HG03025 (cell line): ENCODE data around the gene PWWP2A.
"Not testable (repeated sequence)": the region's sequence is repeated elsewhere in the genome, so short reads cannot be mapped to it uniquely, and the experiment has no call there.

Experiments
- ATAC-seq: cut with Tn5 transposase; IDR thresholded peaks from one replicate; pipeline ENCODE4 v1.9.1; 2021; ENCODE audit warnings: mild to moderate bottlenecking, moderate library complexity; ENCODE audit not compliant: unreplicated experiment, low FRiP score

The PWWP2A gene

DNA sequence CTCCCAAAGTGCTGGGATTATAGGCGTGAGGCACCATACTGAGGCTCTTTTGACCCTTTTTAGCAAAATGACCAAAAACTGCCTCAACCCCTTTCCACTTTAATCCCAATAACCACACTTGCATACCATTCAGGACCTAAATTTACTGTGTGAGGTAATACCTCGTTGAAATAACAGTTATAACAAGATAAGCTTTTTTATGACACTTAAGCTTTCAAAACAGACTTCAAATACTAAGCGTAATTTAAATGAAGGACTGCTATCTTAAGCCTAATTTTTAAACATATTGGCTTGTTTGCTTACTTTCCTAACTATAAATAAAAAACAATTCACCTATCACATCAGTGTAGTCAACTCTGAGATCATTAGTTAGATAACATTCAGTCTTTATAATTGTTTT is 37.8 kb downstream of the PWWP2A start:
- no peak for ATAC-seq

- no peak for ATAC-seq
These were observed 39.5 kb downstream of the PWWP2A start for GRCh38 chr5:160079753-160080152.

- ATAC-seq, result no peak
These were observed 42.3 kb downstream of the PWWP2A start for GRCh38 chr5:160076997-160077396.

- ATAC-seq, result no peak
These were observed 44.2 kb downstream of the PWWP2A start for GRCh38 chr5:160075073-160075472.

- no peak for ATAC-seq
These were observed 47.3 kb downstream of the PWWP2A start for GRCh38 chr5:160071916-160072315.

DNA sequence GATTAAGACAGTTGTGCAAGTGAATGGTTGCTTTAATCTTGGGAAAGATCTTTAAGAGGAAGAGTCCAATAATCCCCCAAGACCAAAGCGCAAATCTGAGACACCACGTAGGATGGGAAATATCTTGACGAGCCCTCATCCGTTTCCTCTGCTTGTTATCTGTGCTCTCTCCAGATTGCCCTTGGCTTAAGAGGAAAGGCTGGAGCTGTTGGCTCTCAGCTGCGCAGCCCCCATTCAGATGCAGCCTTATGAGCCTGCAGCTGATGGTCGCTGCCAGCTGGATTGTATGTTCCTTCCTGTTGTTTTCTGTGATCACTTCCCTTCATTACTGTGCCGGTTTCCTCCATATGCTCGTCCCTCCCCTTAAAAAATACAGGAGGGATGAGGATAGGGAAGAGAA is 47.7 kb downstream of the PWWP2A start:
- no peak for ATAC-seq

- not testable (repeated sequence) for ATAC-seq
These were observed 50.1 kb downstream of the PWWP2A start for GRCh38 chr5:160069120-160069519.

- no peak for ATAC-seq
These were observed 54.1 kb downstream of the PWWP2A start for GRCh38 chr5:160064995-160065614.

DNA sequence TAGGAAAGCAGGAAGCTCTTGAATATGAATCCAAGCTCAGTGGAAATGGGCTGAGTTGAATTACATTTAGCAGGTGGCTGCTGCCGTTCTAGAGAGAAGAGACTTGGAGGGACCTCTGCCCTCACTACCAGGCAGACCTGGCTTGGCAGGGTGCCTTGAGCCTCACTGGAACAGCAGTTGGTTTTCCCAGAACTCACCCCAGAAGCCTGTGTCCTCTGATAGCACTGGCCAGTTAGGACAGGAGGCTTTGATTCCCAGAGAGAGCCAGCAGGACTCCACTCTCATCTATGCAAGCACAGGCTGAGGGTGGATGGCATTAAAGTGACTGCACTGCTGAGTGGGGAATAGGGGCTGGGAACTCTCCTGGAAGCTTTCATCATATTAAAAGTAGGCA is 54.8 kb downstream of the PWWP2A start:
- no peak for ATAC-seq

GRCh38 chr5:160061770-160062169 is 57.5 kb downstream of the PWWP2A start:
- ATAC-seq, result no peak

DNA sequence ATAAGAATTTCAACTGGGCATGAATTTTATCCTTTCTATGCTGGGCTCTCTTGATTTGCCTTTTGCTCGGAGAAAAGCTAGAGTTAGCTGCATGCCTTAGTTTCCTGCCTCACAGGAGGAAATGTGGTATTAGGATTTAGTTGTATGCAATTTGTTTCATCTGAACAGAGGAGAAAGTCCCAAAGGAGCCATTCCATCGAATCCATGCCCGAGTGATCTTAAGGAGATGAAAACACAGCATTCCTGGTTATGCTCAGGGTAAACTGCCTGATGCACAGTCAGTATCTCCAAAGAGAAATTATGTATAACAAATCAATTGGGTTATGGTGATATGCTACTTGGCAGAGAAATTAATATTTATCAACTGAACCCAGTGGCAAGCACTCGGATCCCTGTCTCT is 59.2 kb downstream of the PWWP2A start:
- no peak for ATAC-seq

DNA sequence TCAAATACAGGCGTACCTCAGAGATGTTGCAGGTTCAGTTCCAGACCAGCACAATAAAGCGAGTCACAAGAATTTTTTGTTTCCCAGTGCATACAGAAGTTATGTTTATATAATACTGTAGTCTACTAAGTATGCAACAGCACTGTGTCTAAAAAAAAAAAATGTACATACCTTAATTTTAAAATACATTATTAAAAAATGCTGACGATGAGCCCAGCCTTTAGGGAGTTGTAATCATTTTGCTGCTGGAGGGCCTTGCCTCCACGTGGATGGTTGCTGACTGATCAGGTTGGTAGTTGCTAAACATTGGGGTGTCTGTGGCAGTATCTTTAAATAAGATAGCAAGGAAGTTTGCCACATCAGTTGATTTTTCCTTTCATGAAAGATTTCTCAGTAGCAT is 62.0 kb downstream of the PWWP2A start:
- ATAC-seq, result no peak

GRCh38 chr5:160054831-160055230 is 64.4 kb downstream of the PWWP2A start:
- ATAC-seq, result no peak

- no peak for ATAC-seq
These were observed 65.2 kb downstream of the PWWP2A start for GRCh38 chr5:160054047-160054446.

GRCh38 chr5:160049099-160049498 is 70.2 kb downstream of the PWWP2A start:
- ATAC-seq, result no peak

GRCh38 chr5:160048131-160048530 is 71.1 kb downstream of the PWWP2A start:
- ATAC-seq, result no peak

- ATAC-seq, result no peak
These were observed 71.8 kb downstream of the PWWP2A start for GRCh38 chr5:160047423-160047822.

DNA sequence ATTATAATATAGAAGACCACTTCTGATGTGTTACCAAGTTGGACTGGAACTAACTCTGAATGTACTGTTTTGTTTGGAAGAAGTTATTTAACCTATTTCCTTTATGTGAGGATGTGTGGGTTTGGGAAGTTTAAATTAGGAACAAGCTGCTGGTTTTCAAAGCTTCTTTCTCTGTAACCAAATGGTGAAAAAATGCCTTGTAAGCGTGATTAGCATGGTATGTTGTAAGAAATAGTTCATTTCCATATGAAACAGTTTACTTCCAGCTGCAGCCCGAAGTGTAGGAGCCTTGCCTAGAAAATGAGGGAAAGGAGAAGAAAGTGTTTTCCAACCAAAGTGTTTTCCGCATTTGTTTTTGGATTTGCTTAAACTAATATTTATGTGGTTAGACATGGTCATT is 74.3 kb downstream of the PWWP2A start:
- no peak for ATAC-seq

DNA sequence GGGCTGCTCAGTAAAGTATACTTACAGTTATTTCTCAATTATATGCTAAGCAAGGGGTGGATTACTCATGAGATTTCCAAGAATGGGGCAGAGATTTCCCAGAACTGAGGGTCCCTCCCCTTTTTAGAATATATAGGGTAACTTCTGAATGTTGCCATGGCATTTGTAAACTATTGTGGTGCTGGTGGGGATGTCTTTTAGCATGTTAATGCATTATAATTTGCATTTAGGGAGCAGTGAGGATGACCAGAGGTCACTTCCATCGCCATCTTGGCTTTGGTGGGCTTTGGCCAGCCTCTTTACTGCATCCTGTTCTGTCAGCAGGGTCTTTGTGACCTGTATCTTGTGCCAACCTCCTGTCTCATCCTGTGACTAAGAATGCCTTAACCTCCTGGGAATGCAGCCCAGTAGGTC is 74.9 kb downstream of the PWWP2A start:
- no peak for ATAC-seq

GRCh38 chr5:160042671-160043070 is 76.6 kb downstream of the PWWP2A start:
- no peak for ATAC-seq
